ENCODE data around the gene NR0B2. TPM values are rescaled to one million over a fixed set of nuclear protein-coding genes. Genes with fewer than 3 reads are reported as not detected.

Gene NR0B2
- total RNA-seq, 4 donors from 2014 or later = not detected

DNA sequence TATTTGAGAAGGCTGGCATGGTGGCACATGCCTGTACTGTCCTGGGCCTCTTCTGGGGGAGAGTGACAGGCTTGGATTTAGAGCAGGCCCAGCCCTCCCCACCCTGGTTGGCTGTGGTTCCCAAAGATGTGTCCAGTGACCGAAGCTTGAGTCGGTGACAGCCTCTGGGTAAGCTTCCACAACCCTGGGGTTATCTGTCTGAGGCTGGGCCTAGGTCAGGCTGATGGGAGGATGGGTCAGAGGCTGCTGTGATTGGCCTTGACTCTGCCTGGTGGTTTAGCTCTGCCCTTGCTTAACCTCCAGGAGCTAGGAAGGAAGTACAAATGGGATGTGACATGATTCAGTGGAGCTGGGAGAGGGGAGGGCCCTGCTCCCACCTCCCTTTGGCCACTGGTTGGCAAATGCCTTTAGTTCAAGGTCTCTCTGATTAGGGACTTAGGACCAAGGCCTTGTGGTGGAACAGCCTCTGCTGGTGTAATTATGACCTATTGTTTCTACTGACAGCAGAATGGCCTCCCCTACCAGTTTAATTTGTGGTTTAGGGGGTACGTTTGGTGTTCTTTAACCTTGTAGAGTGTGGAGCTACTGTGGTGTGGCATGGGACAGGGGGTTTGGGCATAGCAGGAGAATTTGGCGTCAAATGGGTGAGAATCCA, 24.4 kb upstream of the NR0B2 start:
- Histone ChIP-seq H3K36me3 (no peaks in the 10 kb centered on the region), H3K27ac (no peak overlapping the region), H3K4me1 (no peaks in the 10 kb centered on the region), H3K4me3 (no peak overlapping the region), H3K9me3 (no peaks in the 10 kb centered on the region), H3K27me3 (no peaks in the 10 kb centered on the region)
- no peak for TF ChIP-seq POLR2A (IDR thresholded peaks at IDR 0.05)
- TF ChIP-seq, protein P1, sequence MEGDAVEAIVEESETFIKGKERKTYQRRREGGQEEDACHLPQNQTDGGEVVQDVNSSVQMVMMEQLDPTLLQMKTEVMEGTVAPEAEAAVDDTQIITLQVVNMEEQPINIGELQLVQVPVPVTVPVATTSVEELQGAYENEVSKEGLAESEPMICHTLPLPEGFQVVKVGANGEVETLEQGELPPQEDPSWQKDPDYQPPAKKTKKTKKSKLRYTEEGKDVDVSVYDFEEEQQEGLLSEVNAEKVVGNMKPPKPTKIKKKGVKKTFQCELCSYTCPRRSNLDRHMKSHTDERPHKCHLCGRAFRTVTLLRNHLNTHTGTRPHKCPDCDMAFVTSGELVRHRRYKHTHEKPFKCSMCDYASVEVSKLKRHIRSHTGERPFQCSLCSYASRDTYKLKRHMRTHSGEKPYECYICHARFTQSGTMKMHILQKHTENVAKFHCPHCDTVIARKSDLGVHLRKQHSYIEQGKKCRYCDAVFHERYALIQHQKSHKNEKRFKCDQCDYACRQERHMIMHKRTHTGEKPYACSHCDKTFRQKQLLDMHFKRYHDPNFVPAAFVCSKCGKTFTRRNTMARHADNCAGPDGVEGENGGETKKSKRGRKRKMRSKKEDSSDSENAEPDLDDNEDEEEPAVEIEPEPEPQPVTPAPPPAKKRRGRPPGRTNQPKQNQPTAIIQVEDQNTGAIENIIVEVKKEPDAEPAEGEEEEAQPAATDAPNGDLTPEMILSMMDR (IDR thresholded peaks at IDR 0.05) = no peak
- intact Hi-C loops (cut with DNase I; ENCODE audit: low total_unique reads) = no loop called here
- no peak for DNase-seq

DNA sequence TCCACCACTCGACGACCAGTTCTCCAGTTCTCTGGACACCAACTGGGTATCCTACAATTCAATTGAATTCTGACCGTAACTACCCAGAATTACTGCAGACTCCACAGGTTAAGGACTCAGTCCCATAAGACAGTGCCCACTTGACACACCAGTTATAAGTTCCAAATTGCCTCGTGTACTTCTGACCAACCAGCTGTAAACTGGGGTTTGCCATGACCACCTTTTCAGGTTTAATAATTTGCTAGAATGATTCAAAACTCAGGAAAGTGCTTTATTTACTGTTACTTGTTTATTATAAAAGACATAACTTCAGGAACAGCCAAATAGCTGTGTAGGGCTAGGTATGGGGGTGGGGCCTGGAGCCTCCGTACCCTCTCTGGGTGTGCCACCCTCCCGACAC, 23.0 kb upstream of the NR0B2 start:
- H3K9me3 ChIP-seq = no peaks in the 10 kb centered on the region
- TF ChIP-seq, protein P1 (IDR thresholded peaks at IDR 0.05) = no peak
- TF ChIP-seq POLR2A (IDR thresholded peaks at IDR 0.05) = no peak
- no peaks in the 10 kb centered on the region for H3K4me1 ChIP-seq
- H3K27ac ChIP-seq = no peak overlapping the region
- no peak overlapping the region for H3K4me3 ChIP-seq
- no peaks in the 10 kb centered on the region for H3K27me3 ChIP-seq
- intact Hi-C loops (cut with DNase I; ENCODE audit: low total_unique reads) = no loop called here
- DNase-seq = no peak
- H3K36me3 ChIP-seq = no peaks in the 10 kb centered on the region

DNA sequence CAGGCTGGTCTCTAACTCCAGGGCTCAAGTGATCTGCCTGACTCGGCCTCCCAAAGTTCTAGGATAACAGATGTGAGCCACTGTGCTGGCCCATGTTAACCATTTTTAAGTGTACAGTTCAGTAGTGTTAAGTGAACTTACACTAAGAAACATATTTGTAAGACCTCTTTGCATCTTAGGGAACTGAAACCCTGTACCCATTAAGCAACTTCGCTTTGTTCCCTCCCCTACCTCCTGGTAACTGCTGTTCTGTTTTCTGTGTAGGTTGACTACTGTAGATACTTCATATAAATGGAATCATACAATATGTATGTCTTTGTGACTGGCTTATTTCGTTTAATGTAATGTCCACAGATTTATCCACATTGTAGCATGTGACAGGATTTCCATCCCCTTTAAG, 18.8 kb upstream of the NR0B2 start:
- no peak overlapping the region for H3K27ac ChIP-seq
- no peak overlapping the region for H3K4me3 ChIP-seq
- H3K9me3 ChIP-seq = no peaks in the 10 kb centered on the region
- intact Hi-C loops (cut with DNase I; ENCODE audit: low total_unique reads) = no loop called here
- no peaks in the 10 kb centered on the region for H3K36me3 ChIP-seq
- no peaks in the 10 kb centered on the region for H3K4me1 ChIP-seq
- no peaks in the 10 kb centered on the region for H3K27me3 ChIP-seq
- TF ChIP-seq, protein P1 (IDR thresholded peaks at IDR 0.05) = no peak
- no peak for TF ChIP-seq POLR2A (IDR thresholded peaks at IDR 0.05)
- DNase-seq = no peak

DNA sequence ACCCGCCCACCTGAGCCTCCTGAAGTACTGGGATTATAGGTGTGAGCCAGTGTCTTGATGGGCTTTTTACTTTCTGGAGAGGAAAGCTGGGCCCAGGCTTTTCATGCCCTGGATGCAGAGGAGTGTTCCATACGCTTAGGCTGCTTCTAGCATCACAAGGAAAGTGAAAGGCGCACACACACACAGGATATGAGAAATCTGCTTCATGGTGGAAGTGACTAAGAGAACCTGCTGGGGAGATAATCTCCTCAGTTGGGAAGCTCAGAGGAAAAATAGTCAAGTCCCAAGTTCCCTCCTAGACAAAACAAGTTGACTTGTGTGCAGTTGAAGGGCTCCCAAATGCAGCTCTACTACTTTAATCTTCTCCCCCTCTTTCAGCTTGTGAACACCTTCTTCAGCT, 9.9 kb upstream of the NR0B2 start:
- Histone ChIP-seq H3K4me1 (no peaks in the 10 kb centered on the region), H3K4me3 (no peak overlapping the region), H3K9me3 (no peaks in the 10 kb centered on the region), H3K27me3 (no peaks in the 10 kb centered on the region), H3K36me3 (no peaks in the 10 kb centered on the region), H3K27ac (no peak overlapping the region)
- DNase-seq = no peak
- intact Hi-C loops (cut with DNase I; ENCODE audit: low total_unique reads) = no loop called here
- TF ChIP-seq POLR2A (IDR thresholded peaks at IDR 0.05) = no peak
- TF ChIP-seq, protein P1 (IDR thresholded peaks at IDR 0.05) = no peak

DNA sequence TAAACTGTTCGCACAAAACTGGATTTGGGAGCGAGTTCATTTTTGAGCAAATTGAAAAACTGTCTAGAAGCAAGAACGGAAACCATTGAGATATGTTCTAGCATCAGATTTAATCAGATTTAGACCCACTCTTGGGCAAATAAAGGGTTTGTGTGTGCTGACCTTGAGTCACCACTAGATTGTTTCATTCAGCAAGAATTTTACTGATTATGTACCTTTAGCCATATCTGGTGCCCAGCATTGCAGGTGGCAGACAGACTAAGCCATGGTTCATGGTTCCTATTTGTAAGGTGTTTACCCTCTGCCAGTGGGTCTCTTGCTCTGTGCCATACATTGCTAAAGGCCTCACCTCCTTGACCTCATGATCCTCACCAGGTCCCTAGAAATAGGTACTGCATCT, 9.1 kb upstream of the NR0B2 start:
- no peaks in the 10 kb centered on the region for H3K27me3 ChIP-seq
- TF ChIP-seq, protein P1 (IDR thresholded peaks at IDR 0.05) = no peak
- no peak for TF ChIP-seq POLR2A (IDR thresholded peaks at IDR 0.05)
- H3K9me3 ChIP-seq = no peaks in the 10 kb centered on the region
- H3K4me3 ChIP-seq = no peak overlapping the region
- H3K36me3 ChIP-seq = no peaks in the 10 kb centered on the region
- intact Hi-C loops (cut with DNase I; ENCODE audit: low total_unique reads) = no loop called here
- no peak overlapping the region for H3K27ac ChIP-seq
- no peaks in the 10 kb centered on the region for H3K4me1 ChIP-seq
- no peak for DNase-seq

Measured in uterus (tissue), 4 donors.